K562 (cell line): ENCODE data around the gene PDE9A. TPM values are rescaled to one million over a fixed set of nuclear protein-coding genes. Genes with fewer than 3 reads are reported as not detected.

Experiments used
- ATF1 ChIP-seq, 2 experiments: fragments of 450-650 bp in 1 of 2; IDR thresholded peaks; 2 replicates each; pipeline ENCODE4 v1.6.1; 2016; ENCODE audit warnings: missing compliant biosample characterization in 1 of 2, missing genetic modification characterization in 1 of 2
- BRD9 ChIP-seq: fragments of 450-650 bp; IDR thresholded peaks from 2 replicates; pipeline ENCODE4 v1.6.1; 2018; ENCODE audit warnings: low read depth; ENCODE audit not compliant: partially characterized antibody
- MYBL2 ChIP-seq, 2 experiments: fragments of 450-650 bp in 1 of 2; sonication (generic) in 1 of 2; formaldehyde crosslinking in 1 of 2; IDR thresholded peaks; 2 replicates each; pipeline versions ENCODE4 v1.6.1 to v1.8.1; 2017 to 2022; ENCODE audit warnings: borderline replicate concordance in 1 of 2, inconsistent platforms in 1 of 2, low read depth in 1 of 2, mild to moderate bottlenecking in 1 of 2, missing genetic modification reagents in 1 of 2, moderate library complexity in 1 of 2
- POLR2A ChIP-seq: fragments of 450-650 bp; conservative IDR thresholded peaks from 2 replicates; pipeline ENCODE4 v1.6.1; 2016
- RBM17 ChIP-seq: fragments of 200-400 bp; formaldehyde crosslinking; IDR thresholded peaks from 2 replicates; pipeline ENCODE4 v1.6.1; 2017; ENCODE audit warnings: low read depth, mild to moderate bottlenecking, low read length, borderline replicate concordance
- TARDBP ChIP-seq: fragments of 450-650 bp; IDR thresholded peaks from 2 replicates; pipeline ENCODE4 v1.6.1; 2016
- TOE1 ChIP-seq, 2 experiments: fragments of 450-650 bp in 1 of 2; sonication (generic) in 1 of 2; formaldehyde crosslinking in 1 of 2; IDR thresholded peaks; 2 replicates each; pipeline versions ENCODE4 v1.7.1 to v1.8.0; 2016 to 2022; ENCODE audit warnings: borderline replicate concordance in 2 of 2, mild to moderate bottlenecking in 2 of 2, antibody characterized with exemption in 1 of 2, inconsistent platforms in 1 of 2, low read depth in 1 of 2, missing genetic modification reagents in 1 of 2, moderate library complexity in 1 of 2
- ZNF197 ChIP-seq: fragments of 200-800 bp; sonication (Bioruptor generic); IDR thresholded peaks from 2 replicates; pipeline ENCODE4 v1.6.1; 2016; ENCODE audit warnings: low read depth, missing genetic modification characterization, missing compliant biosample characterization
- ZNF398 ChIP-seq: fragments of 250-450 bp; sonication (Bioruptor Pico); IDR thresholded peaks from 2 replicates; pipeline ENCODE4 v1.8.0; 2021; ENCODE audit warnings: moderate library complexity, mild to moderate bottlenecking, inconsistent platforms
- polyA plus RNA-seq, 8 experiments: library from polyadenylated mRNA; depleted of rRNA in 4 of 8; stranded (reverse) in 5 of 8; unstranded in 3 of 8; fragments of >200 nt; fragmentation: Nextera tagmentation in 2 of 8; fragmentation: Illumina TruSeq in 1 of 8; extraction: Ambion mirVana in 2 of 8; extraction: Trizol in 1 of 8; gene quantifications; 2 replicates each; pipeline versions ENCODE4 v1.2.1 to v1.2.3, GENCODE V29; 2011 to 2014; ENCODE audit warnings: inconsistent platforms in 1 of 8, missing spikeins in 1 of 8
- total RNA-seq, 7 experiments: library from RNA; depleted of rRNA in 6 of 7; stranded (reverse); fragments of >200 nt in 6 of 7; fragmentation: Illumina TruSeq in 2 of 7; extraction: Trizol in 2 of 7; gene quantifications; 2 replicates each; pipeline versions ENCODE4 v1.2.1 to v1.2.3, GENCODE V29; 2011 to 2021; ENCODE audit warnings: low replicate concordance in 1 of 7

The PDE9A gene
- total and polyA plus RNA-seq, 9 of the 15 experiments (the other 6 are each of a cell fraction or from before 2014, with no cell fraction given): 0.07 to 0.27 TPM; not detected in 7

GRCh38 chr21:42671778-42672593 is 18.6 kb downstream of the PDE9A start (continued):
- TF ChIP-seq ZNF398 (no peak), RBM17 (no peak), BRD9 (no peak), ATF1 (CRISPR knock-in tag; IDR thresholded peaks at IDR 0.05) (no peak), ATF1 (tag; IDR thresholded peaks at IDR 0.05) (no peak), POLR2A (no peak), ZNF197 (CRISPR knock-in tag) (no peak), MYBL2 (IDR thresholded peaks at IDR 0.05; ENCODE audit: low read depth) (no peak), MYBL2 (CRISPR knock-in tag; IDR thresholded peaks at IDR 0.05; ENCODE audit: borderline replicate concordance) (no peak), TARDBP (no peak), TOE1 (IDR thresholded peaks at IDR 0.05; ENCODE audit: borderline replicate concordance) (no peak), TOE1 (CRISPR knock-in tag; IDR thresholded peaks at IDR 0.05; ENCODE audit: borderline replicate concordance, low read depth) (no peak)
